HCT116 (cell line): ENCODE data around the gene ENPP3. TPM values are rescaled to one million over a fixed set of nuclear protein-coding genes. Genes with fewer than 3 reads are reported as not detected.

Source experiments
- ATAC-seq: fragments of 200-7000 bp; cut with Tn5 transposase; 2 replicates; pipeline ENCODE4 v1.9.1; 2020; ENCODE audit warnings: mild to moderate bottlenecking, moderate library complexity
- BruUV-seq: library from RNA; stranded (reverse); fragments of 400-500 nt; replicated peaks from 2 replicates; lab custom pipeline; 2021; lab: Mats Ljungman, UMichigan
- CTCF ChIA-PET: fragments of 300-600 bp; sonication (Branson Sonifier 250); formaldehyde crosslinking; loops from one replicate; lab custom pipeline; 2021; ENCODE audit warnings: antibody characterized with exemption; lab: Charles Lee
- POLR2A ChIA-PET: fragments of 300-600, 350-600 bp; sonication (Branson Sonifier 250); formaldehyde crosslinking; loops from one replicate; lab custom pipeline; 2021; ENCODE audit warnings: antibody characterized with exemption; lab: Charles Lee
- RAD21 ChIA-PET, 2 experiments: fragments of 300-600 bp; sonication (Branson Sonifier 250); formaldehyde crosslinking; loops; one replicate each; lab custom pipeline; 2023; ENCODE audit warnings: low total read pairs in 2 of 2; ENCODE audit not compliant: uncharacterized antibody in 2 of 2, unreplicated experiment in 2 of 2, low non-redundant PET in 1 of 2; lab: Charles Lee
- DNase-seq: peaks from one replicate; pipeline ENCODE4 v3.0.0-alpha.2; 2010; ENCODE audit warnings: low read depth, low spot score
- H2AFZ ChIP-seq: fragments of 200-600 bp; shearing (Covaris generic), sonication (generic); 2 replicates; pipeline ENCODE4 v1.6.1; 2017; ENCODE audit warnings: low read depth, mixed run types, mixed read lengths, antibody characterized with exemption, low read length; ENCODE audit not compliant: poor library complexity, severe bottlenecking
- H3K27ac ChIP-seq: 2 replicates; pipeline ENCODE4 v1.5.1; 2012; ENCODE audit warnings: low read depth, low read length
- H3K27me3 ChIP-seq: fragments of 200-600 bp; sonication (generic); 2 replicates; pipeline ENCODE4 v1.6.1; 2016; ENCODE audit warnings: mixed run types, low read length, mixed read lengths; ENCODE audit not compliant: insufficient read depth
- H3K36me3 ChIP-seq, 2 experiments: fragments of 200-500 bp in 1 of 2; fragments of 200-600 bp in 1 of 2; sonication (Bioruptor generic) in 1 of 2; sonication (generic) in 1 of 2; 2 replicates each; pipeline versions ENCODE4 v1.5.1 to v1.6.1; 2014 to 2016; ENCODE audit warnings: low read length in 2 of 2, inconsistent platforms in 1 of 2, mixed read lengths in 1 of 2, mixed run types in 1 of 2; ENCODE audit not compliant: insufficient read depth in 2 of 2, control insufficient read depth in 1 of 2
- H3K4me1 ChIP-seq, 2 experiments: fragments of 200-600 bp in 1 of 2; sonication (generic) in 1 of 2; 2 replicates each; pipeline versions ENCODE4 v1.5.1 to v1.6.1; 2012 to 2017; ENCODE audit warnings: low read length in 2 of 2, inconsistent platforms in 1 of 2, mild to moderate bottlenecking in 1 of 2, mixed read lengths in 1 of 2, mixed run types in 1 of 2, moderate library complexity in 1 of 2; ENCODE audit not compliant: insufficient read depth in 2 of 2, control insufficient read depth in 1 of 2
- H3K4me2 ChIP-seq: fragments of 200-600 bp; sonication (generic); 2 replicates; pipeline ENCODE4 v1.6.1; 2017; ENCODE audit warnings: mixed run types, low read length, mixed read lengths
- H3K4me3 ChIP-seq, 2 experiments: fragments of 200-600 bp in 1 of 2; sonication (generic) in 1 of 2; replicated peaks in 1 of 2; 2 replicates each; pipeline ENCODE4 v1.5.1; 2011 to 2016; ENCODE audit warnings: low read length in 2 of 2, control low read depth in 1 of 2, low read depth in 1 of 2, mild to moderate bottlenecking in 1 of 2, mixed read lengths in 1 of 2, mixed run types in 1 of 2
- H3K79me2 ChIP-seq: fragments of 200-600 bp; sonication (generic); 2 replicates; pipeline ENCODE4 v1.6.1; 2017; ENCODE audit warnings: mild to moderate bottlenecking, mixed run types, low read length, moderate library complexity, mixed read lengths; ENCODE audit not compliant: insufficient read depth
- H3K9ac ChIP-seq: fragments of 200-600 bp; sonication (generic); 2 replicates; pipeline ENCODE4 v1.6.1; 2016; ENCODE audit warnings: low read length, mixed read lengths
- H3K9me2 ChIP-seq: fragments of 200-600 bp; sonication (generic), shearing (Covaris generic); 2 replicates; pipeline ENCODE4 v1.6.1; 2017; ENCODE audit warnings: mixed run types, mild to moderate bottlenecking, moderate library complexity; ENCODE audit not compliant: insufficient read depth
- H3K9me3 ChIP-seq, 2 experiments: fragments of 200-500 bp in 1 of 2; fragments of 200-600 bp in 1 of 2; sonication (Bioruptor generic) in 1 of 2; sonication (generic) in 1 of 2; 2 replicates each; pipeline ENCODE4 v1.6.1; 2014 to 2017; ENCODE audit warnings: low read length in 2 of 2, mixed read lengths in 2 of 2, inconsistent platforms in 1 of 2, low read depth in 1 of 2, mild to moderate bottlenecking in 1 of 2, mixed run types in 1 of 2, moderate library complexity in 1 of 2; ENCODE audit not compliant: control insufficient read depth in 1 of 2, insufficient read depth in 1 of 2
- H4K20me1 ChIP-seq: fragments of 200-600 bp; sonication (generic), shearing (Covaris generic); 2 replicates; pipeline ENCODE4 v1.6.1; 2017; ENCODE audit warnings: mixed run types, mild to moderate bottlenecking, moderate library complexity; ENCODE audit not compliant: insufficient read depth
- ATF3 ChIP-seq: IDR thresholded peaks from 2 replicates; pipeline ENCODE4 v1.6.1; 2012
- CEBPB ChIP-seq: IDR thresholded peaks from 2 replicates; pipeline ENCODE4 v1.6.1; 2012; ENCODE audit warnings: low read depth
- CTCF ChIP-seq, 3 experiments: fragments of 200-600 bp in 1 of 3; sonication (generic) in 1 of 3; IDR thresholded peaks in 2 of 3; conservative IDR thresholded peaks in 1 of 3; 2 replicates each; pipeline ENCODE4 v1.5.1; 2012 to 2017; ENCODE audit warnings: low read depth in 2 of 3, low read length in 2 of 3, antibody characterized with exemption in 1 of 3, borderline replicate concordance in 1 of 3, control low read depth in 1 of 3, mild to moderate bottlenecking in 1 of 3, mixed read lengths in 1 of 3, mixed run types in 1 of 3, moderate library complexity in 1 of 3; ENCODE audit not compliant: insufficient read depth in 1 of 3
- EGR1 ChIP-seq: IDR thresholded peaks from 2 replicates; pipeline ENCODE4 v1.6.1; 2012; ENCODE audit warnings: low read depth
- ELF1 ChIP-seq: IDR thresholded peaks from 2 replicates; pipeline ENCODE4 v1.6.1; 2012; ENCODE audit warnings: low read depth, borderline replicate concordance
- EZH2 ChIP-seq: fragments of 200-600 bp; sonication (generic); IDR thresholded peaks from 2 replicates; pipeline ENCODE4 v1.6.1; 2017; ENCODE audit warnings: antibody characterized with exemption, mixed run types
- EZH2phosphoT487 ChIP-seq: fragments of 200-600 bp; IDR thresholded peaks from 2 replicates; pipeline ENCODE4 v1.6.1; 2018; ENCODE audit warnings: antibody characterized with exemption, borderline replicate concordance
- FOSL1 ChIP-seq: IDR thresholded peaks from 2 replicates; pipeline ENCODE4 v1.6.1; 2012; ENCODE audit warnings: low read depth
- JUND ChIP-seq: IDR thresholded peaks from 2 replicates; pipeline ENCODE4 v1.6.1; 2012
- MAX ChIP-seq: IDR thresholded peaks from 2 replicates; pipeline ENCODE4 v1.6.1; 2012
- POLR2A ChIP-seq: IDR thresholded peaks from 2 replicates; pipeline ENCODE4 v1.7.0; 2011; ENCODE audit warnings: borderline replicate concordance; ENCODE audit not compliant: insufficient read depth, insufficient read length; ENCODE audit errors: extremely low read depth
- POLR2AphosphoS5 ChIP-seq: IDR thresholded peaks from 2 replicates; pipeline ENCODE4 v1.6.1; 2011; ENCODE audit warnings: mild to moderate bottlenecking, low read depth, low read length, moderate library complexity
- SP1 ChIP-seq: IDR thresholded peaks from 2 replicates; pipeline ENCODE4 v1.6.1; 2012; ENCODE audit warnings: low read depth
- TCF7L2 ChIP-seq: IDR thresholded peaks from 2 replicates; pipeline ENCODE4 v1.7.0; 2011; ENCODE audit warnings: borderline replicate concordance, inconsistent platforms; ENCODE audit not compliant: insufficient read depth, insufficient read length; ENCODE audit errors: extremely low read depth
- YY1 ChIP-seq: IDR thresholded peaks from 2 replicates; pipeline ENCODE4 v1.6.1; 2011; ENCODE audit warnings: low read length, low read depth, moderate library complexity, mild to moderate bottlenecking; ENCODE audit not compliant: insufficient replicate concordance; ENCODE audit errors: extremely low read depth
- ZFX ChIP-seq: fragments of 450-650 bp; IDR thresholded peaks from 2 replicates; pipeline ENCODE4 v1.6.1; 2017
- ZNF274 ChIP-seq: fragments of 200-500 bp; sonication (Bioruptor generic); IDR thresholded peaks from 2 replicates; pipeline ENCODE4 v1.6.1; 2014; ENCODE audit warnings: mild to moderate bottlenecking, low read depth, low read length, inconsistent platforms
- intact Hi-C: fragments of 100-400 bp; cut with micrococcal nuclease; formaldehyde crosslinking; loops from 2 replicates; pipeline ENCODE4 v1.10.0; 2022
- total RNA-seq: library from RNA; stranded (reverse); gene quantifications from one replicate; pipeline ENCODE4 v1.2.1, GENCODE V29; 2021; ENCODE audit not compliant: unreplicated experiment

Gene ENPP3
- total RNA-seq, 1 experiment from 2014 or later = 0.15 TPM

GRCh38 chr6:131654326-131654725 is 17.2 kb downstream of the ENPP3 start:
- Histone ChIP-seq H2AFZ (no peak overlapping the region), H3K27ac (no peak overlapping the region), H4K20me1 (no peaks in the 10 kb centered on the region), H3K9me2 (no peaks in the 10 kb centered on the region), H3K4me2 (no peak overlapping the region), H3K4me3 (no peak overlapping the region), H3K36me3 (no peaks in the 10 kb centered on the region), H3K27me3 (no peaks in the 10 kb centered on the region), H3K9me3 (no peaks in the 10 kb centered on the region), H3K4me1 (peaks cover 0 to 8% of the 10 kb centered on the region in 2 experiments; a peak in 1 of 4 replicates), H3K79me2 (no peaks in the 10 kb centered on the region), H3K9ac (no peak overlapping the region)
- intact Hi-C loops = no loop called here
- POLR2A ChIA-PET = no interaction called here
- TF ChIP-seq YY1 (no peak), TCF7L2 (no peak), ATF3 (no peak), CEBPB (no peak), POLR2A (no peak), MAX (no peak), EGR1 (no peak), POLR2AphosphoS5 (no peak), FOSL1 (no peak), JUND (no peak), EZH2 (no peak), EZH2phosphoT487 (no peak), ELF1 (no peak), CTCF (IDR thresholded peaks at IDR 0.05 in 2 of 3, conservative IDR thresholded peaks at IDR 0.05 in 1 of 3; ENCODE audit: borderline replicate concordance in 1 of 3, insufficient read depth in 1 of 3, low read depth in 2 of 3, low read length in 2 of 3) (no peak), ZNF274 (no peak), SP1 (no peak), ZFX (no peak)
- CTCF ChIA-PET = interaction anchor here (0.6 kb wide), 1 partner anchor 26 kb away, joined by 3 read pairs; no protein-coding TSS in a partner anchor
- ATAC-seq (no peak), DNase-seq (no peak)
- RAD21 ChIA-PET = no interaction called here
- BruUV-seq = no TSS peak
